GM23248 (cell line): ENCODE results near the gene EFNA2. TPM values are rescaled to one million over a fixed set of nuclear protein-coding genes. Genes with fewer than 3 reads are reported as not detected.
A peak's percentile ranks its signal among the peaks of the same experiment; 100 is the strongest.

Experiments used
- DNase-seq: peaks from one replicate; pipeline ENCODE4 v3.0.0-alpha.2; 2015
- H2AFZ ChIP-seq: fragments of 200-600 bp; sonication (generic); 2 replicates; pipeline ENCODE4 v1.6.1; 2016; ENCODE audit warnings: antibody characterized with exemption
- H3F3A ChIP-seq: fragments of 200-600 bp; sonication (generic); 2 replicates; pipeline ENCODE4 v1.6.1; 2016; ENCODE audit warnings: mild to moderate bottlenecking, antibody characterized with exemption, mixed run types; ENCODE audit not compliant: insufficient read depth
- H3K27ac ChIP-seq: fragments of 200-600 bp; sonication (generic); 2 replicates; pipeline ENCODE4 v1.5.1; 2016; ENCODE audit warnings: mild to moderate bottlenecking
- H3K27me3 ChIP-seq: fragments of 200-600 bp; sonication (generic); replicated peaks from 2 replicates; pipeline ENCODE4 v1.6.1; 2016; ENCODE audit warnings: mild to moderate bottlenecking; ENCODE audit not compliant: insufficient read depth
- H3K36me3 ChIP-seq: fragments of 200-600 bp; sonication (generic); 2 replicates; pipeline ENCODE4 v1.6.1; 2016; ENCODE audit warnings: low read depth, mild to moderate bottlenecking
- H3K4me1 ChIP-seq: fragments of 200-600 bp; sonication (generic); 2 replicates; pipeline ENCODE4 v1.6.1; 2016; ENCODE audit warnings: mild to moderate bottlenecking; ENCODE audit not compliant: insufficient read depth
- H3K4me2 ChIP-seq: fragments of 200-600 bp; sonication (generic); one replicate; pipeline ENCODE4 v1.6.1; 2016; ENCODE audit warnings: mild to moderate bottlenecking; ENCODE audit not compliant: unreplicated experiment
- H3K4me3 ChIP-seq: fragments of 200-600 bp; sonication (generic); 2 replicates; pipeline ENCODE4 v1.5.1; 2016; ENCODE audit warnings: mild to moderate bottlenecking
- H3K79me2 ChIP-seq: fragments of 200-600 bp; sonication (generic); 2 replicates; pipeline ENCODE4 v1.6.1; 2016; ENCODE audit warnings: mild to moderate bottlenecking; ENCODE audit not compliant: insufficient read depth
- H3K9ac ChIP-seq: fragments of 200-600 bp; sonication (generic); 2 replicates; pipeline ENCODE4 v1.6.1; 2016; ENCODE audit warnings: mild to moderate bottlenecking
- H3K9me2 ChIP-seq: fragments of 200-600 bp; sonication (generic); 2 replicates; pipeline ENCODE4 v1.6.1; 2016; ENCODE audit warnings: mixed run types, mild to moderate bottlenecking, moderate library complexity; ENCODE audit not compliant: insufficient read depth
- H3K9me3 ChIP-seq: fragments of 200-600 bp; sonication (generic); one replicate; pipeline ENCODE4 v1.6.1; 2017; ENCODE audit warnings: low read depth
- H4K20me1 ChIP-seq: fragments of 200-600 bp; sonication (generic); 2 replicates; pipeline ENCODE4 v1.6.0; 2016; ENCODE audit not compliant: insufficient read depth
- EZH2 ChIP-seq: fragments of 200-600 bp; sonication (generic); IDR thresholded peaks from 2 replicates; pipeline ENCODE4 v1.6.1; 2018; ENCODE audit warnings: antibody characterized with exemption, mild to moderate bottlenecking; ENCODE audit not compliant: insufficient read depth, poor library complexity, severe bottlenecking
- EZH2phosphoT487 ChIP-seq: fragments of 200-600 bp; sonication (generic); IDR thresholded peaks from 2 replicates; pipeline ENCODE4 v1.6.1; 2018; ENCODE audit warnings: antibody characterized with exemption, moderate library complexity, mild to moderate bottlenecking, low read depth; ENCODE audit not compliant: insufficient read depth
- WGBS, 2 experiments: methylation state at CpG; one replicate each; pipeline ENCODE4 v1.1.6; 2015 to 2017; ENCODE audit warnings: low lambda C conversion rate in 2 of 2, low coverage in 1 of 2; ENCODE audit errors: missing lambda C conversion rate in 2 of 2; 5-methylcytosine and 5-hydroxymethylcytosine counted together
- in situ Hi-C: fragments of 300-500 bp; cut with MboI; formaldehyde crosslinking; loops from 2 replicates; pipeline ENCODE4 v1.15.0; 2020
- polyA plus RNA-seq: library from polyadenylated mRNA; unstranded; fragments of >200 nt; fragmentation: Nextera tagmentation; extraction: Ambion mirVana; gene quantifications from 2 replicates; pipeline ENCODE4 v1.2.1, GENCODE V29; 2016
- total RNA-seq: library from RNA; depleted of rRNA; stranded (reverse); fragments of >200 nt; shearing (Covaris generic); gene quantifications from 2 replicates; pipeline ENCODE4 v1.2.3, GENCODE V29; 2014

The EFNA2 gene
- total and polyA plus RNA-seq, 2 experiments from 2014 or later: not detected

GRCh38 chr19:1251330-1252220 is 34.1 kb upstream of the EFNA2 start:
- Histone ChIP-seq H3K4me3 (peak overlapping the region; percentile 85), H3K27ac (peak overlapping the region; percentile 98), H2AFZ (no peak overlapping the region), H3K79me2 (peaks cover 55% of the 10 kb centered on the region), H3K4me2 (peak overlapping the region; percentile 87), H3K4me1 (peaks cover 20% of the 10 kb centered on the region), H3F3A (peaks cover 24% of the 10 kb centered on the region), H3K9ac (peak overlapping the region; percentile 99), H4K20me1 (no peaks in the 10 kb centered on the region), H3K9me3 (no peaks in the 10 kb centered on the region), H3K9me2 (no peaks in the 10 kb centered on the region), H3K36me3 (peaks cover 30% of the 10 kb centered on the region), H3K27me3 (no peaks in the 10 kb centered on the region)
- WGBS, 2 experiments: 1 to 2% methylated on average over 23 to 40 of the region's 41 CpGs
- in situ Hi-C loops: no loop called here
- DNase-seq: peak; percentile 85
- TF ChIP-seq EZH2phosphoT487: no peak
- TF ChIP-seq EZH2: no peak

GRCh38 chr19:1252221-1252820 is 33.4 kb upstream of the EFNA2 start:
- Histone ChIP-seq H3K79me2 (peaks cover 62% of the 10 kb centered on the region), H4K20me1 (no peaks in the 10 kb centered on the region)

GRCh38 chr19:1252821-1253513 is 32.7 kb upstream of the EFNA2 start:
- no peak for TF ChIP-seq EZH2phosphoT487
- Histone ChIP-seq H3K4me1 (peaks cover 25% of the 10 kb centered on the region), H3K27me3 (no peaks in the 10 kb centered on the region), H3K4me3 (peak overlapping the region; percentile 85), H3K9ac (peak overlapping the region; percentile 99), H2AFZ (no peak overlapping the region), H3K79me2 (peaks cover 69% of the 10 kb centered on the region), H3K9me2 (no peaks in the 10 kb centered on the region), H3K9me3 (no peaks in the 10 kb centered on the region), H3F3A (peaks cover 28% of the 10 kb centered on the region), H3K27ac (peak overlapping the region; percentile 98), H3K4me2 (peak overlapping the region; percentile 87), H3K36me3 (peaks cover 41% of the 10 kb centered on the region), H4K20me1 (no peaks in the 10 kb centered on the region)
- in situ Hi-C loops: no loop called here
- peak; percentile 98 for DNase-seq
- 0 to 2% methylated on average over 5 to 23 of the region's 26 CpGs for WGBS, 2 experiments

More at GRCh38 chr19:1252221-1252820, 33.4 kb upstream of the EFNA2 start:
- WGBS, 2 experiments: 0 to 1% methylated on average over 17 to 30 of the region's 30 CpGs
- peak overlapping the region; percentile 85 for H3K4me3 ChIP-seq
- H3K9me3 ChIP-seq: no peaks in the 10 kb centered on the region
- TF ChIP-seq EZH2: no peak
- no peak for TF ChIP-seq EZH2phosphoT487
- H3K9me2 ChIP-seq: no peaks in the 10 kb centered on the region
- H3K4me2 ChIP-seq: peak overlapping the region; percentile 87
- H3K9ac ChIP-seq: peak overlapping the region; percentile 99
- peaks cover 22% of the 10 kb centered on the region for H3K4me1 ChIP-seq
- in situ Hi-C loops: no loop called here
- H3K27me3 ChIP-seq: no peaks in the 10 kb centered on the region
- H3K27ac ChIP-seq: peak overlapping the region; percentile 98
- peak; percentile 98 for DNase-seq
- peaks cover 36% of the 10 kb centered on the region for H3K36me3 ChIP-seq
- H3F3A ChIP-seq: peaks cover 27% of the 10 kb centered on the region
- no peak overlapping the region for H2AFZ ChIP-seq

GRCh38 chr19:1253514-1254080 is 32.1 kb upstream of the EFNA2 start:
- no peak overlapping the region for H2AFZ ChIP-seq
- H3K79me2 ChIP-seq: peaks cover 72% of the 10 kb centered on the region
- peak overlapping the region; percentile 98 for H3K27ac ChIP-seq
- peaks cover 29% of the 10 kb centered on the region for H3K4me1 ChIP-seq
- no peaks in the 10 kb centered on the region for H3K9me3 ChIP-seq
- H3K9me2 ChIP-seq: no peaks in the 10 kb centered on the region
- peaks cover 43% of the 10 kb centered on the region for H3K36me3 ChIP-seq
- peak overlapping the region; percentile 87 for H3K4me2 ChIP-seq
- DNase-seq: peak; percentile 85
- peak overlapping the region; percentile 85 for H3K4me3 ChIP-seq
- no peaks in the 10 kb centered on the region for H4K20me1 ChIP-seq
- in situ Hi-C loops: no loop called here
- WGBS, 2 experiments: 39% methylated on average over 15 to 23 of the region's 23 CpGs
- H3K9ac ChIP-seq: peak overlapping the region; percentile 99
- TF ChIP-seq EZH2phosphoT487: no peak
- H3K27me3 ChIP-seq: no peaks in the 10 kb centered on the region
- H3F3A ChIP-seq: peaks cover 33% of the 10 kb centered on the region
